DOHH2 (cell line): ENCODE measurements around the gene CTNNAL1.

Experiments
- H3F3A ChIP-seq: fragments of 200-600 bp; sonication (generic), shearing (Covaris generic); 2 replicates; pipeline ENCODE4 v1.6.0; 2016; ENCODE audit warnings: antibody characterized with exemption, mild to moderate bottlenecking; ENCODE audit not compliant: control insufficient read depth, insufficient read depth
- H3K27ac ChIP-seq: fragments of 200-600 bp; sonication (generic); 2 replicates; pipeline ENCODE4 v1.5.1; 2014; ENCODE audit warnings: low read depth, mild to moderate bottlenecking, low read length, moderate library complexity
- H3K27me3 ChIP-seq: fragments of 200-600 bp; sonication (generic); 2 replicates; pipeline ENCODE4 v1.6.1; 2014; ENCODE audit warnings: mild to moderate bottlenecking, low read length, mixed read lengths; ENCODE audit not compliant: control insufficient read depth
- H3K36me3 ChIP-seq: fragments of 200-600 bp; sonication (generic); 2 replicates; pipeline ENCODE4 v1.6.1; 2014; ENCODE audit warnings: mild to moderate bottlenecking, low read length, moderate library complexity, mixed read lengths; ENCODE audit not compliant: control insufficient read depth
- H3K4me1 ChIP-seq: fragments of 200-600 bp; sonication (generic); 2 replicates; pipeline ENCODE4 v1.6.1; 2014; ENCODE audit warnings: mild to moderate bottlenecking, low read length, mixed read lengths; ENCODE audit not compliant: control insufficient read depth
- H3K4me2 ChIP-seq: fragments of 200-600 bp; sonication (generic); 2 replicates; pipeline ENCODE4 v1.6.0; 2014; ENCODE audit warnings: mild to moderate bottlenecking, low read length, moderate library complexity
- H3K4me3 ChIP-seq: fragments of 200-600 bp; sonication (generic); 2 replicates; pipeline ENCODE4 v1.5.1; 2014; ENCODE audit warnings: mild to moderate bottlenecking, low read length, mixed read lengths
- H3K79me2 ChIP-seq: fragments of 200-600 bp; sonication (generic); 2 replicates; pipeline ENCODE4 v1.6.1; 2014; ENCODE audit warnings: mild to moderate bottlenecking, low read length, mixed read lengths; ENCODE audit not compliant: control insufficient read depth
- H3K9me2 ChIP-seq: fragments of 200-600 bp; sonication (generic); replicated peaks from 2 replicates; pipeline ENCODE4 v1.6.1; 2014; ENCODE audit warnings: mild to moderate bottlenecking, low read length, mixed read lengths; ENCODE audit not compliant: control insufficient read depth
- H3K9me3 ChIP-seq: fragments of 200-600 bp; sonication (generic); 2 replicates; pipeline ENCODE4 v1.6.1; 2014; ENCODE audit warnings: antibody characterized with exemption, low read length, mixed read lengths; ENCODE audit not compliant: control insufficient read depth, insufficient read depth
- H4K20me1 ChIP-seq: fragments of 200-600 bp; sonication (generic); 2 replicates; pipeline ENCODE4 v1.6.0; 2014; ENCODE audit warnings: low read depth, mild to moderate bottlenecking, antibody characterized with exemption, low read length, moderate library complexity; ENCODE audit not compliant: control insufficient read depth, insufficient read depth
- CTCF ChIP-seq: fragments of 200-600 bp; sonication (generic); IDR thresholded peaks from one replicate; pipeline ENCODE4 v1.5.1; 2014; ENCODE audit warnings: antibody characterized with exemption, mild to moderate bottlenecking, low read depth, low read length; ENCODE audit not compliant: poor library complexity, severe bottlenecking
- EZH2phosphoT487 ChIP-seq: fragments of 200-600 bp; sonication (generic); IDR thresholded peaks from 2 replicates; pipeline ENCODE4 v1.6.1; 2017; ENCODE audit warnings: borderline replicate concordance, mild to moderate bottlenecking, antibody characterized with exemption, low read length, moderate library complexity, mixed read lengths

CTNNAL1 gene

GRCh38 chr9:108983885-108984284 is 29.4 kb downstream of the CTNNAL1 start:
- H3K4me3 ChIP-seq: no peak overlapping the region
- H3K79me2 ChIP-seq: no peaks in the 10 kb centered on the region
- no peak overlapping the region for H3K4me2 ChIP-seq
- peaks cover 26% of the 10 kb centered on the region for H3K36me3 ChIP-seq
- no peaks in the 10 kb centered on the region for H3F3A ChIP-seq
- no peak for TF ChIP-seq CTCF
- TF ChIP-seq EZH2phosphoT487: no peak
- no peaks in the 10 kb centered on the region for H3K9me2 ChIP-seq
- H4K20me1 ChIP-seq: no peaks in the 10 kb centered on the region
- H3K27me3 ChIP-seq: no peaks in the 10 kb centered on the region
- no peak overlapping the region for H3K27ac ChIP-seq
- no peaks in the 10 kb centered on the region for H3K4me1 ChIP-seq
- no peaks in the 10 kb centered on the region for H3K9me3 ChIP-seq

GRCh38 chr9:108980893-108981292 is 32.4 kb downstream of the CTNNAL1 start:
- Histone ChIP-seq H3K27me3 (no peaks in the 10 kb centered on the region), H3K27ac (no peak overlapping the region), H3K9me2 (no peaks in the 10 kb centered on the region), H3K79me2 (no peaks in the 10 kb centered on the region), H3K4me2 (no peak overlapping the region), H3K36me3 (peaks cover 24% of the 10 kb centered on the region), H3K9me3 (no peaks in the 10 kb centered on the region), H3K4me1 (no peaks in the 10 kb centered on the region), H4K20me1 (no peaks in the 10 kb centered on the region), H3K4me3 (no peak overlapping the region), H3F3A (no peaks in the 10 kb centered on the region)
- no peak for TF ChIP-seq EZH2phosphoT487

GRCh38 chr9:108978205-108978604 is 35.1 kb downstream of the CTNNAL1 start:
- peaks cover 29% of the 10 kb centered on the region for H3K36me3 ChIP-seq
- no peak overlapping the region for H3K4me3 ChIP-seq

GRCh38 chr9:108973895-108974294 is 39.4 kb downstream of the CTNNAL1 start:
- no peaks in the 10 kb centered on the region for H3K27me3 ChIP-seq
- H3K9me3 ChIP-seq: no peaks in the 10 kb centered on the region
- H3K27ac ChIP-seq: no peak overlapping the region
- no peaks in the 10 kb centered on the region for H3K4me1 ChIP-seq
- no peaks in the 10 kb centered on the region for H3K9me2 ChIP-seq
- no peaks in the 10 kb centered on the region for H3F3A ChIP-seq
- no peak overlapping the region for H3K4me2 ChIP-seq
- peaks cover 33% of the 10 kb centered on the region for H3K36me3 ChIP-seq
- no peak overlapping the region for H3K4me3 ChIP-seq
- TF ChIP-seq EZH2phosphoT487 (no peak), CTCF (no peak)
- no peaks in the 10 kb centered on the region for H4K20me1 ChIP-seq
- H3K79me2 ChIP-seq: no peaks in the 10 kb centered on the region

More at GRCh38 chr9:108978205-108978604, 35.1 kb downstream of the CTNNAL1 start:
- H3K4me1 ChIP-seq: no peaks in the 10 kb centered on the region
- no peaks in the 10 kb centered on the region for H3K79me2 ChIP-seq
- no peak overlapping the region for H3K4me2 ChIP-seq
- no peak for TF ChIP-seq CTCF
- TF ChIP-seq EZH2phosphoT487: no peak
- no peaks in the 10 kb centered on the region for H3K27me3 ChIP-seq
- no peak overlapping the region for H3K27ac ChIP-seq
- H4K20me1 ChIP-seq: no peaks in the 10 kb centered on the region
- no peaks in the 10 kb centered on the region for H3K9me2 ChIP-seq
- no peaks in the 10 kb centered on the region for H3K9me3 ChIP-seq
- H3F3A ChIP-seq: no peaks in the 10 kb centered on the region
